ENCODE results near the gene KANSL1. TPM values are rescaled to one million over a fixed set of nuclear protein-coding genes. Genes with fewer than 3 reads are reported as not detected.
A peak's percentile ranks its signal among the peaks of the same experiment; 100 is the strongest.
"Not testable (repeated sequence)": the region's sequence is repeated elsewhere in the genome, so short reads cannot be mapped to it uniquely, and the experiment has no call there.

KANSL1 gene
- total RNA-seq, 2 experiments from 2014 or later = 54.4 to 55.3 TPM

DNA sequence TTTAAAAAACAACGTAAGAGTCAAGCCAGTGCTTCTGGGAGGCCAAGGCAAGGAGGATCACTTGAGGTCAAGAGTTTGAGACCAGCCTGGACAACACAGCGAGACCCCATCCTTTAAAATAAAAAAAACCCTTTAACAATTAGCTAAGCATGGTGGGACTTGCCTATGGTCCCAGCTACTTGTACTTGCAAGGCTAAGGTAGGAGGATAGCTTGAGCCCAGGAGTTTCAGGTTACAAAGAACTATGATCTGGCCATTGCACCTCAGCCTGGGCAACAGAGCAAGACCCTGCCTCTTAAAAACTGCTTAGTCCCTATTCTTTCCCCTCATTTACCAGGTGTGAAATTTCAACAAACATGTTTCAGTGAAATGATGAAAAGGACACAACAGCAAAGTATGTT is 104.6 kb downstream of the KANSL1 start:
- CTCF ChIA-PET = interaction anchor here (0.7 to 1.5 kb wide), 3 partner anchors 29 to 111 kb away, joined by 3 to 6 read pairs (median 3); no protein-coding TSS in a partner anchor
- H3K27ac Mint-ChIP-seq = peak overlapping the region; percentile 63
- H3K4me3 Mint-ChIP-seq = no peak overlapping the region
- no peak for ATAC-seq
- no peak for DNase-seq
- TF ChIP-seq, protein P1, sequence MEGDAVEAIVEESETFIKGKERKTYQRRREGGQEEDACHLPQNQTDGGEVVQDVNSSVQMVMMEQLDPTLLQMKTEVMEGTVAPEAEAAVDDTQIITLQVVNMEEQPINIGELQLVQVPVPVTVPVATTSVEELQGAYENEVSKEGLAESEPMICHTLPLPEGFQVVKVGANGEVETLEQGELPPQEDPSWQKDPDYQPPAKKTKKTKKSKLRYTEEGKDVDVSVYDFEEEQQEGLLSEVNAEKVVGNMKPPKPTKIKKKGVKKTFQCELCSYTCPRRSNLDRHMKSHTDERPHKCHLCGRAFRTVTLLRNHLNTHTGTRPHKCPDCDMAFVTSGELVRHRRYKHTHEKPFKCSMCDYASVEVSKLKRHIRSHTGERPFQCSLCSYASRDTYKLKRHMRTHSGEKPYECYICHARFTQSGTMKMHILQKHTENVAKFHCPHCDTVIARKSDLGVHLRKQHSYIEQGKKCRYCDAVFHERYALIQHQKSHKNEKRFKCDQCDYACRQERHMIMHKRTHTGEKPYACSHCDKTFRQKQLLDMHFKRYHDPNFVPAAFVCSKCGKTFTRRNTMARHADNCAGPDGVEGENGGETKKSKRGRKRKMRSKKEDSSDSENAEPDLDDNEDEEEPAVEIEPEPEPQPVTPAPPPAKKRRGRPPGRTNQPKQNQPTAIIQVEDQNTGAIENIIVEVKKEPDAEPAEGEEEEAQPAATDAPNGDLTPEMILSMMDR (IDR thresholded peaks at IDR 0.05) = no peak
- no peaks in the 10 kb centered on the region for H3K27me3 Mint-ChIP-seq
- POLR2A ChIA-PET = no interaction called here
- H3K9me3 Mint-ChIP-seq = no peaks in the 10 kb centered on the region
- peaks cover 31% of the 10 kb centered on the region for H3K36me3 Mint-ChIP-seq (ENCODE audit: low read depth)
- peaks cover 58% of the 10 kb centered on the region for H3K4me1 Mint-ChIP-seq (ENCODE audit: low read depth)
- intact Hi-C loops (cut with micrococcal nuclease) = loop anchor here (5.0 kb wide), 1 partner anchor 34 kb away; no protein-coding TSS in a partner anchor

DNA sequence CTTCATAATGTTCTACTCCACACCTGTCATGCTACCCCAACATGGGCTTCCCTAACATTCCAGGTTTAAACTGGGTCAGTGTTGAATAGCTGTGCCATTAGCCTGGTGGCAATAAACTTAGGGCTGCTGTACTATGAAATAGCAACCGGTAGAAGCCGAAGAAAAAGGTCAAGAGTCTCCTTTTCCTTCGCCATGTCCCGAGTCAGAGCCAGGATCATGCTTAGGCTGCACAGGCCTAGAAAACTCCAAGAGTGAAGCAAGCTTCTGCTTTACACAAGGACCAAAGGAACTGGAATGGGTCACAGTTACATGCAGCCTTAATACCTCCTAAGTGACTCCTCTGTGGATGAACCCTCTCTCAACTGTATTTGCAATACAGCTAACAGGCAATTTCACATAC is 105.4 kb downstream of the KANSL1 start:
- H3K4me3 Mint-ChIP-seq, H3K9me3 Mint-ChIP-seq, POLR2A ChIA-PET, ATAC-seq, DNase-seq, H3K27me3 Mint-ChIP-seq: not testable (repeated sequence)
- H3K36me3 Mint-ChIP-seq (ENCODE audit: low read depth) = peaks cover 31% of the 10 kb centered on the region
- intact Hi-C loops (cut with micrococcal nuclease) = loop anchor here (5.0 kb wide), 1 partner anchor 34 kb away; no protein-coding TSS in a partner anchor
- H3K27ac Mint-ChIP-seq = peak overlapping the region; percentile 63
- H3K4me1 Mint-ChIP-seq (ENCODE audit: low read depth) = peaks cover 64% of the 10 kb centered on the region
- CTCF ChIA-PET = interaction anchor here (1.2 to 1.5 kb wide), 2 partner anchors 43 to 47 kb away, joined by 3 to 6 read pairs; no protein-coding TSS in a partner anchor

DNA sequence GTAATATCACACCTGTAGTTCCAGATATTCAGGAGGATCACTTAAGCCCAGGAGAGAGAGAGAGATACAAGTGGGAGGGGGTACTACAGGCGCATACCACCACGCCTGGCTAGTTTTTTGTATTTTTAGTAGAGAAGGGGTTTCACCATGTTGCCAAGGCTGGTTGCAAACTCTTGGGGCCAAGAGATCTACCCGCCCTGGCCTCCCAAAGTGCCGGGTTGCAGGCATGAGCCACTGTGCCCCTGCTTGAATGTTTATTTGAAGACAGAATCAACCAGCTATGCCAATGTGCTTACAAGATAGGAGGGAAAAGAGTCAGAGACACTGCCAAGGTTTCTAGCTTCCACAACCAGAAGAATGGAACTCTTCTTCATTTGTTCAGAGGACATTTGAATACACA is 106.4 kb downstream of the KANSL1 start:
- no peaks in the 10 kb centered on the region for H3K27me3 Mint-ChIP-seq
- H3K4me1 Mint-ChIP-seq (ENCODE audit: low read depth) = peaks cover 67% of the 10 kb centered on the region
- no peaks in the 10 kb centered on the region for H3K9me3 Mint-ChIP-seq
- POLR2A ChIA-PET = no interaction called here
- H3K27ac Mint-ChIP-seq = no peak overlapping the region
- CTCF ChIA-PET = interaction anchor here (0.7 to 1.3 kb wide), 3 partner anchors 9 to 46 kb away, joined by 3 to 4 read pairs (median 3); no protein-coding TSS in a partner anchor
- no peak for DNase-seq
- ATAC-seq = no peak
- TF ChIP-seq, protein P1 (IDR thresholded peaks at IDR 0.05) = no peak
- H3K4me3 Mint-ChIP-seq = no peak overlapping the region
- intact Hi-C loops (cut with micrococcal nuclease) = loop anchor here (5.0 kb wide), 1 partner anchor 35 kb away; no protein-coding TSS in a partner anchor
- peaks cover 24% of the 10 kb centered on the region for H3K36me3 Mint-ChIP-seq (ENCODE audit: low read depth)

DNA sequence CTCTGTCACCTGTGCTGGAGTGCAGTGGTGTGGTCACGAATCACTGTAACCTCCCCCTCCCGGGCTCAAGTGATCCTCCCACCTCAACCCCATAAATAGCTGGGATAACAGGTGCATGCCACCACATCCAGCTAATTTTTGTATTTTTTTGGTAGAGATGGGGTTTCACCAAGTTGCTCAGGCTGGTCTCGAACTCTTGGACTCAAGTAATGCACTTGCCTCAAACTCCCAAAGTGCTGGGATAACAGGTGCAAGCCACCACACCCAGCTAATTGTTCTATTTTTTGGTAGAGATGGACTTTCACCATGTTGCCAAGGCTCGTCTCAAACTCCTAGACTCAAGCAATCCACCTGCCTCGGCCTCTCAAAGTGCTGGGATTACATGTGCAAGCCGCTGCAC is 107.7 kb downstream of the KANSL1 start:
- CTCF ChIA-PET = interaction anchor here (0.7 to 1.0 kb wide), 2 partner anchors 101 to 127 kb away, joined by 3 read pairs; no protein-coding TSS in a partner anchor
- no peak for DNase-seq
- Mint-ChIP-seq H3K4me1 (ENCODE audit: low read depth) (peaks cover 74% of the 10 kb centered on the region), H3K27me3 (no peaks in the 10 kb centered on the region), H3K9me3 (no peaks in the 10 kb centered on the region), H3K36me3 (ENCODE audit: low read depth) (peaks cover 26% of the 10 kb centered on the region), H3K27ac (no peak overlapping the region), H3K4me3 (no peak overlapping the region)
- intact Hi-C loops (cut with micrococcal nuclease) = loop anchor here (5.0 kb wide), 1 partner anchor 37 kb away; no protein-coding TSS in a partner anchor
- no peak for ATAC-seq
- TF ChIP-seq, protein P1 (IDR thresholded peaks at IDR 0.05) = no peak
- POLR2A ChIA-PET = interaction anchor here (0.5 to 1.0 kb wide), 4 partner anchors 8 to 84 kb away, joined by 3 to 4 read pairs (median 3); no protein-coding TSS in a partner anchor

DNA sequence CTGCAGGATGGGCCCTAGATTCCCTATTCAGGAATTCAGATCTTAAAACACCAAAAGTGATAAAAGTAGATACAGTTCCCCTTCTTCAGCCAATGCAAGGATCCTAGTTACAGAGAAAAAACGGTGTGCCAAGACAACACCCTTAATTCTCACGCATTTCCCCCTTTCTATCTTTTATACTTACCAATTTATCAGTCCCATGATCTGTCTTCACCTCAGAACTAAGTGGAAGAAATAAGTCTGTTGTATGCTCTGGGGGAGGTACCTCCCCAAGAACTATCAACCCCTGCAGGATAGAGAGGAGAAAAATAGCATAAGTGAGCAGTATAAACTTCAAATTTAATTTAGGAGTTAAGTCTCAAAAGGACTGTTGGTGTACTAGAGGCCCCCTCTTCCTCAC is 111.0 kb downstream of the KANSL1 start:
- POLR2A ChIA-PET = no interaction called here
- no peak for DNase-seq
- H3K36me3 Mint-ChIP-seq (ENCODE audit: low read depth) = peaks cover 19% of the 10 kb centered on the region

More for the DNA sequence above, 111.0 kb downstream of the KANSL1 start:
- H3K4me3 Mint-ChIP-seq = no peak overlapping the region
- no peaks in the 10 kb centered on the region for H3K9me3 Mint-ChIP-seq
- CTCF ChIA-PET = interaction anchor here (1.2 to 1.5 kb wide), 3 partner anchors 39 to 131 kb away, joined by 4 to 5 read pairs (median 4); partner anchors contain the start of gene KANSL1
- TF ChIP-seq, protein P1 (IDR thresholded peaks at IDR 0.05) = no peak
- peak; percentile 24 for ATAC-seq
- peaks cover 63% of the 10 kb centered on the region for H3K4me1 Mint-ChIP-seq (ENCODE audit: low read depth)
- intact Hi-C loops (cut with micrococcal nuclease) = no loop called here
- no peaks in the 10 kb centered on the region for H3K27me3 Mint-ChIP-seq
- peak overlapping the region; percentile 4 for H3K27ac Mint-ChIP-seq
